ENCODE results near the gene ODF2. TPM values are rescaled to one million over a fixed set of nuclear protein-coding genes. Genes with fewer than 3 reads are reported as not detected.

The ODF2 gene
- total and polyA plus RNA-seq, 2 of the 13 experiments (the other 11 are each of a cell fraction or from before 2014, with no cell fraction given): 9.8 to 31.3 TPM

DNA sequence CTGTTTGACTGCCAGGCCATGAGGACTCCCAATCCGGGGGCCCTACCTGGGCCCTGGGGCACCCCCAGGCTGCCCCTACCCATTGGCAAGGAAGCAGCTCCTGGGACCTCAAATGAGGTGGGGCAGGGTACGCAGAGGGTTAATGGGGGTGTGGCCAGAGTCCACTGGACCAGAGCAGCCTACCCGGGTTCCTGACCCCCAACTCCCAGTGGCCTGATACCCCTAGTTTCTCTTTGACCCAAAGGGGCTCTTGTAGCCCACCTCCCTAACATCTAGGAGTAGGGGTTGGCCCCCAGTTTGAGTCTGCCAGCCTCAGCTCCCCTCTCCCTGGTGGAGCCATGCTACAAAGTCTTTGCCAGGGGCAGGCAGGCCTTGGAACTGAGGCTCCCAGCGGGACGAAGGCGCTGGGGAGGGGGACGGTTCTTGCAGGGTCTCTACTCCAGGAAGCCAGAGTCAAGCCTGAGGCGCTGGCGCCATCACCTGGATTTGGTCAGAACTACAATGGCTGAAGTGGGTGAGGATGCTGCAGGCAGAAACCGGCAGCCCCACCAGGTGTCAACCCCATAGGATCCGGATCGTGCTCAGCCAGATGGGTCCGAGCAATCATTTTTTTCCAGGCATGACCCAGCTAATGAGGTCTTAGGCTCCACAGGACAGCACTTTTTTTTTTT lies 43.6 kb upstream of the ODF2 start (continued):
- TF ChIP-seq, protein P1, sequence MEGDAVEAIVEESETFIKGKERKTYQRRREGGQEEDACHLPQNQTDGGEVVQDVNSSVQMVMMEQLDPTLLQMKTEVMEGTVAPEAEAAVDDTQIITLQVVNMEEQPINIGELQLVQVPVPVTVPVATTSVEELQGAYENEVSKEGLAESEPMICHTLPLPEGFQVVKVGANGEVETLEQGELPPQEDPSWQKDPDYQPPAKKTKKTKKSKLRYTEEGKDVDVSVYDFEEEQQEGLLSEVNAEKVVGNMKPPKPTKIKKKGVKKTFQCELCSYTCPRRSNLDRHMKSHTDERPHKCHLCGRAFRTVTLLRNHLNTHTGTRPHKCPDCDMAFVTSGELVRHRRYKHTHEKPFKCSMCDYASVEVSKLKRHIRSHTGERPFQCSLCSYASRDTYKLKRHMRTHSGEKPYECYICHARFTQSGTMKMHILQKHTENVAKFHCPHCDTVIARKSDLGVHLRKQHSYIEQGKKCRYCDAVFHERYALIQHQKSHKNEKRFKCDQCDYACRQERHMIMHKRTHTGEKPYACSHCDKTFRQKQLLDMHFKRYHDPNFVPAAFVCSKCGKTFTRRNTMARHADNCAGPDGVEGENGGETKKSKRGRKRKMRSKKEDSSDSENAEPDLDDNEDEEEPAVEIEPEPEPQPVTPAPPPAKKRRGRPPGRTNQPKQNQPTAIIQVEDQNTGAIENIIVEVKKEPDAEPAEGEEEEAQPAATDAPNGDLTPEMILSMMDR (CRISPR knock-in tag; IDR thresholded peaks at IDR 0.05): peak; percentile 96
- TF ChIP-seq ZNF567 (CRISPR knock-in tag; IDR thresholded peaks at IDR 0.05; ENCODE audit: borderline replicate concordance) (no peak), ZNF44 (CRISPR knock-in tag; IDR thresholded peaks at IDR 0.05) (no peak), YY1 (IDR thresholded peaks at IDR 0.05; ENCODE audit: insufficient read depth, insufficient replicate concordance, low read depth, low read length) (peak; percentile 28), ZNF333 (CRISPR knock-in tag; IDR thresholded peaks at IDR 0.05; ENCODE audit: borderline replicate concordance) (no peak), TBX3 (IDR thresholded peaks at IDR 0.05; ENCODE audit: borderline replicate concordance) (no peak), ZNF530 (CRISPR knock-in tag; IDR thresholded peaks at IDR 0.05; ENCODE audit: low read depth) (no peak), NFIC (IDR thresholded peaks at IDR 0.05; ENCODE audit: low read length) (no peak), TSC22D2 (CRISPR knock-in tag; IDR thresholded peaks at IDR 0.05; ENCODE audit: borderline replicate concordance) (no peak), FOXO1 (CRISPR knock-in tag; IDR thresholded peaks at IDR 0.05) (no peak), ZKSCAN8 (CRISPR knock-in tag; IDR thresholded peaks at IDR 0.05; ENCODE audit: borderline replicate concordance) (0 out of 2 replicates have a peak, but pooled peaks have one; percentile 38), ZBTB7A (CRISPR knock-in tag; IDR thresholded peaks at IDR 0.05) (peak; percentile 34; the same call in 1 of the 2 replicates), RAD51 (IDR thresholded peaks at IDR 0.05; ENCODE audit: borderline replicate concordance) (no peak), GFI1 (CRISPR knock-in tag; IDR thresholded peaks at IDR 0.05; ENCODE audit: borderline replicate concordance) (no peak), ZNF788 (CRISPR knock-in tag; IDR thresholded peaks at IDR 0.05; ENCODE audit: borderline replicate concordance) (no peak), LCORL (IDR thresholded peaks at IDR 0.05) (no peak), LCORL (CRISPR knock-in tag; IDR thresholded peaks at IDR 0.05) (0 out of 2 replicates have a peak, but pooled peaks have one; percentile 21), ELF1 (CRISPR knock-in tag; IDR thresholded peaks at IDR 0.05) (peak; percentile 22; the same call in 1 of the 2 replicates), CCAR2 (optimal IDR thresholded peaks at IDR 0.05; ENCODE audit: low read depth, low read length) (no peak), ZNF619 (CRISPR knock-in tag; IDR thresholded peaks at IDR 0.05) (no peak), ZNF121 (CRISPR knock-in tag; IDR thresholded peaks at IDR 0.05) (no peak), ELF4 (CRISPR knock-in tag; IDR thresholded peaks at IDR 0.05; ENCODE audit: borderline replicate concordance) (no peak), RFX1 (IDR thresholded peaks at IDR 0.05) (no peak), SMC3 (IDR thresholded peaks at IDR 0.05; ENCODE audit: low read length) (peak; percentile 59; the same call in 1 of the 2 replicates), SP2 (CRISPR knock-in tag; IDR thresholded peaks at IDR 0.05) (no peak)
- TF ChIP-seq, protein P2, sequence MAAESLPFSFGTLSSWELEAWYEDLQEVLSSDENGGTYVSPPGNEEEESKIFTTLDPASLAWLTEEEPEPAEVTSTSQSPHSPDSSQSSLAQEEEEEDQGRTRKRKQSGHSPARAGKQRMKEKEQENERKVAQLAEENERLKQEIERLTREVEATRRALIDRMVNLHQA (CRISPR knock-in tag; IDR thresholded peaks at IDR 0.05): no peak
- TF ChIP-seq, protein P3, sequence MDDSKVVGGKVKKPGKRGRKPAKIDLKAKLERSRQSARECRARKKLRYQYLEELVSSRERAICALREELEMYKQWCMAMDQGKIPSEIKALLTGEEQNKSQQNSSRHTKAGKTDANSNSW (CRISPR knock-in tag; IDR thresholded peaks at IDR 0.05; ENCODE audit: borderline replicate concordance): no peak
- TF ChIP-seq, protein P4, sequence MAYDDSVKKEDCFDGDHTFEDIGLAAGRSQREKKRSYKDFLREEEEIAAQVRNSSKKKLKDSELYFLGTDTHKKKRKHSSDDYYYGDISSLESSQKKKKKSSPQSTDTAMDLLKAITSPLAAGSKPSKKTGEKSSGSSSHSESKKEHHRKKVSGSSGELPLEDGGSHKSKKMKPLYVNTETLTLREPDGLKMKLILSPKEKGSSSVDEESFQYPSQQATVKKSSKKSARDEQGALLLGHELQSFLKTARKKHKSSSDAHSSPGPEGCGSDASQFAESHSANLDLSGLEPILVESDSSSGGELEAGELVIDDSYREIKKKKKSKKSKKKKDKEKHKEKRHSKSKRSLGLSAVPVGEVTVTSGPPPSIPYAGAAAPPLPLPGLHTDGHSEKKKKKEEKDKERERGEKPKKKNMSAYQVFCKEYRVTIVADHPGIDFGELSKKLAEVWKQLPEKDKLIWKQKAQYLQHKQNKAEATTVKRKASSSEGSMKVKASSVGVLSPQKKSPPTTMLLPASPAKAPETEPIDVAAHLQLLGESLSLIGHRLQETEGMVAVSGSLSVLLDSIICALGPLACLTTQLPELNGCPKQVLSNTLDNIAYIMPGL (CRISPR knock-in tag; IDR thresholded peaks at IDR 0.05; ENCODE audit: borderline replicate concordance in 1 of 2, low read depth in 1 of 2): peak; percentile 1 to 46; a peak in 1 of 4 replicates

Measured in HepG2 (cell line).